ENCODE results near the gene RBBP8.

The RBBP8 gene

GRCh38 chr18:23053776-23054457 is 120.8 kb downstream of the RBBP8 start:
- ChIA-PET CTCF (interaction anchor here (1.0 to 1.7 kb wide), 6 partner anchors 17 to 75 kb away, joined by 3 to 5 read pairs (median 4); no protein-coding TSS in a partner anchor), POLR2A (interaction anchor here (1.2 kb wide), 1 partner anchor 18 kb away, joined by 3 read pairs; no protein-coding TSS in a partner anchor)
- H3K4me3 ChIP-seq (ENCODE audit: control insufficient read depth in 1 of 7, extremely low read depth in 1 of 7, insufficient read depth in 4 of 7, low read depth in 2 of 7, low read length in 6 of 7), result peak overlapping the region in 2 of 7 experiments; percentile 31 to 66
- H3K27ac ChIP-seq (ENCODE audit: insufficient read depth in 1 of 2, low read depth in 1 of 2, low read length in 2 of 2, poor library complexity in 1 of 2, severe bottlenecking in 2 of 2), result no peak overlapping the region
- H3K4me1 ChIP-seq (ENCODE audit: control extremely low read depth in 1 of 4, control insufficient read depth in 4 of 4, insufficient read depth in 4 of 4, low read length in 3 of 4), result peaks cover 1 to 20% (median 12%) of the 10 kb centered on the region in 4 experiments
- peak; percentile 43 to 70 (median 62) for DNase-seq
- no peaks in the 10 kb centered on the region for H3K36me3 ChIP-seq (ENCODE audit: control insufficient read depth in 4 of 4, insufficient read depth in 4 of 4, low read length in 3 of 4)
- H3K9me3 ChIP-seq (ENCODE audit: control extremely low read depth in 1 of 5, control insufficient read depth in 4 of 5, insufficient read depth in 2 of 5, low read depth in 1 of 5, low read length in 4 of 5), result no peaks in the 10 kb centered on the region
- 62% methylated on average over 5 of the region's 15 CpGs for WGBS (ENCODE audit: insufficient coverage)
- H3K27me3 ChIP-seq (replicated peaks in 2 of 5; ENCODE audit: control insufficient read depth in 4 of 5, insufficient read depth in 5 of 5, low read length in 4 of 5), result no peaks in the 10 kb centered on the region

- POLR2A ChIA-PET, result interaction anchor here (1.2 kb wide), 1 partner anchor 18 kb away, joined by 3 read pairs; no protein-coding TSS in a partner anchor
- peaks cover 1 to 17% (median 11%) of the 10 kb centered on the region in 4 experiments for H3K4me1 ChIP-seq (ENCODE audit: control extremely low read depth in 1 of 4, control insufficient read depth in 4 of 4, insufficient read depth in 4 of 4, low read length in 3 of 4)
- CTCF ChIA-PET, result interaction anchor here (1.0 to 1.7 kb wide), 6 partner anchors 16 to 75 kb away, joined by 3 to 5 read pairs (median 4); no protein-coding TSS in a partner anchor
These were observed 121.4 kb downstream of the RBBP8 start for GRCh38 chr18:23054553-23054952.

GRCh38 chr18:23056315-23056714 is 123.2 kb downstream of the RBBP8 start:
- Histone ChIP-seq H3K36me3 (ENCODE audit: control insufficient read depth in 4 of 4, insufficient read depth in 4 of 4, low read length in 3 of 4) (no peaks in the 10 kb centered on the region), H3K9me3 (ENCODE audit: control extremely low read depth in 1 of 5, control insufficient read depth in 4 of 5, insufficient read depth in 2 of 5, low read depth in 1 of 5, low read length in 4 of 5) (no peaks in the 10 kb centered on the region), H3K27ac (ENCODE audit: insufficient read depth in 1 of 2, low read depth in 1 of 2, low read length in 2 of 2, poor library complexity in 1 of 2, severe bottlenecking in 2 of 2) (no peak overlapping the region), H3K4me3 (ENCODE audit: control insufficient read depth in 1 of 7, extremely low read depth in 1 of 7, insufficient read depth in 4 of 7, low read depth in 2 of 7, low read length in 6 of 7) (no peak overlapping the region), H3K27me3 (replicated peaks in 2 of 5; ENCODE audit: control insufficient read depth in 4 of 5, insufficient read depth in 5 of 5, low read length in 4 of 5) (no peaks in the 10 kb centered on the region), H3K4me1 (ENCODE audit: control extremely low read depth in 1 of 4, control insufficient read depth in 4 of 4, insufficient read depth in 4 of 4, low read length in 3 of 4) (peaks cover 1 to 11% (median 9%) of the 10 kb centered on the region in 4 experiments)
- ChIA-PET POLR2A (no interaction called here), CTCF (no interaction called here)
- 96% methylated on average over 3 of the region's 4 CpGs for WGBS (ENCODE audit: insufficient coverage)
- DNase-seq, result no peak

More at GRCh38 chr18:23054553-23054952, 121.4 kb downstream of the RBBP8 start:
- Histone ChIP-seq H3K9me3 (ENCODE audit: control extremely low read depth in 1 of 5, control insufficient read depth in 4 of 5, insufficient read depth in 2 of 5, low read depth in 1 of 5, low read length in 4 of 5) (no peaks in the 10 kb centered on the region), H3K27ac (ENCODE audit: insufficient read depth in 1 of 2, low read depth in 1 of 2, low read length in 2 of 2, poor library complexity in 1 of 2, severe bottlenecking in 2 of 2) (no peak overlapping the region), H3K4me3 (ENCODE audit: control insufficient read depth in 1 of 7, extremely low read depth in 1 of 7, insufficient read depth in 4 of 7, low read depth in 2 of 7, low read length in 6 of 7) (no peak overlapping the region), H3K27me3 (replicated peaks in 2 of 5; ENCODE audit: control insufficient read depth in 4 of 5, insufficient read depth in 5 of 5, low read length in 4 of 5) (no peaks in the 10 kb centered on the region), H3K36me3 (ENCODE audit: control insufficient read depth in 4 of 4, insufficient read depth in 4 of 4, low read length in 3 of 4) (no peaks in the 10 kb centered on the region)
- 88% methylated on average over 1 of the region's 6 CpGs for WGBS (ENCODE audit: insufficient coverage)
- DNase-seq, result no peak

GRCh38 chr18:23057096-23057495 is 124.0 kb downstream of the RBBP8 start:
- whole genome bisulfite sequencing (ENCODE audit: insufficient coverage), result 100% methylated on average over 1 of the region's 2 CpGs
- H3K4me3 ChIP-seq (ENCODE audit: control insufficient read depth in 1 of 7, extremely low read depth in 1 of 7, insufficient read depth in 4 of 7, low read depth in 2 of 7, low read length in 6 of 7), result no peak overlapping the region
- DNase-seq, result no peak
- no peaks in the 10 kb centered on the region for H3K36me3 ChIP-seq (ENCODE audit: control insufficient read depth in 4 of 4, insufficient read depth in 4 of 4, low read length in 3 of 4)
- H3K27me3 ChIP-seq (replicated peaks in 2 of 5; ENCODE audit: control insufficient read depth in 4 of 5, insufficient read depth in 5 of 5, low read length in 4 of 5), result no peaks in the 10 kb centered on the region
- H3K27ac ChIP-seq (ENCODE audit: insufficient read depth in 1 of 2, low read depth in 1 of 2, low read length in 2 of 2, poor library complexity in 1 of 2, severe bottlenecking in 2 of 2), result no peak overlapping the region
- no peaks in the 10 kb centered on the region for H3K9me3 ChIP-seq (ENCODE audit: control extremely low read depth in 1 of 5, control insufficient read depth in 4 of 5, insufficient read depth in 2 of 5, low read depth in 1 of 5, low read length in 4 of 5)
- ChIA-PET POLR2A (no interaction called here), CTCF (interaction anchor here (1.3 to 1.8 kb wide), 2 partner anchors 8 to 10 kb away, joined by 5 to 6 read pairs; no protein-coding TSS in a partner anchor)
- H3K4me1 ChIP-seq (ENCODE audit: control extremely low read depth in 1 of 4, control insufficient read depth in 4 of 4, insufficient read depth in 4 of 4, low read length in 3 of 4), result peaks cover 1 to 11% (median 9%) of the 10 kb centered on the region in 4 experiments

GRCh38 chr18:23058746-23059415 is 125.8 kb downstream of the RBBP8 start:
- Histone ChIP-seq H3K9me3 (ENCODE audit: control extremely low read depth in 1 of 5, control insufficient read depth in 4 of 5, insufficient read depth in 2 of 5, low read depth in 1 of 5, low read length in 4 of 5) (peaks cover 0 to 9% (median 3%) of the 10 kb centered on the region in 5 experiments), H3K4me1 (ENCODE audit: control extremely low read depth in 1 of 4, control insufficient read depth in 4 of 4, insufficient read depth in 4 of 4, low read length in 3 of 4) (peaks cover 1 to 7% (median 6%) of the 10 kb centered on the region in 4 experiments), H3K36me3 (ENCODE audit: control insufficient read depth in 4 of 4, insufficient read depth in 4 of 4, low read length in 3 of 4) (no peaks in the 10 kb centered on the region), H3K27ac (ENCODE audit: insufficient read depth in 1 of 2, low read depth in 1 of 2, low read length in 2 of 2, poor library complexity in 1 of 2, severe bottlenecking in 2 of 2) (no peak overlapping the region), H3K27me3 (replicated peaks in 2 of 5; ENCODE audit: control insufficient read depth in 4 of 5, insufficient read depth in 5 of 5, low read length in 4 of 5) (no peaks in the 10 kb centered on the region), H3K4me3 (ENCODE audit: control insufficient read depth in 1 of 7, extremely low read depth in 1 of 7, insufficient read depth in 4 of 7, low read depth in 2 of 7, low read length in 6 of 7) (no peak overlapping the region)
- 100% methylated on average over 2 of the region's 7 CpGs for WGBS (ENCODE audit: insufficient coverage)
- ChIA-PET POLR2A (no interaction called here), CTCF (no interaction called here)
- no peak for DNase-seq

GRCh38 chr18:23059541-23060465 is 126.7 kb downstream of the RBBP8 start:
- no peaks in the 10 kb centered on the region for H3K36me3 ChIP-seq (ENCODE audit: control insufficient read depth in 4 of 4, insufficient read depth in 4 of 4, low read length in 3 of 4)
- no peaks in the 10 kb centered on the region for H3K4me1 ChIP-seq (ENCODE audit: control extremely low read depth in 1 of 4, control insufficient read depth in 4 of 4, insufficient read depth in 4 of 4, low read length in 3 of 4)
- CTCF ChIA-PET, result no interaction called here
- H3K27ac ChIP-seq (ENCODE audit: insufficient read depth in 1 of 2, low read depth in 1 of 2, low read length in 2 of 2, poor library complexity in 1 of 2, severe bottlenecking in 2 of 2), result no peak overlapping the region
- no peak for DNase-seq
- peaks cover 0 to 9% (median 3%) of the 10 kb centered on the region in 5 experiments for H3K9me3 ChIP-seq (ENCODE audit: control extremely low read depth in 1 of 5, control insufficient read depth in 4 of 5, insufficient read depth in 2 of 5, low read depth in 1 of 5, low read length in 4 of 5)
- POLR2A ChIA-PET, result no interaction called here
- 93% methylated on average over 7 of the region's 9 CpGs for WGBS (ENCODE audit: insufficient coverage)
- H3K4me3 ChIP-seq (ENCODE audit: control insufficient read depth in 1 of 7, extremely low read depth in 1 of 7, insufficient read depth in 4 of 7, low read depth in 2 of 7, low read length in 6 of 7), result no peak overlapping the region
- H3K27me3 ChIP-seq (replicated peaks in 2 of 5; ENCODE audit: control insufficient read depth in 4 of 5, insufficient read depth in 5 of 5, low read length in 4 of 5), result no peaks in the 10 kb centered on the region
